Transverse colon (tissue), 4 donors: Measurements from ENCODE around the gene ADM.

Experiments used
- CTCF ChIP-seq, 5 experiments: fragments of 200-600 bp in 3 of 5; fragments of 450-650 bp in 2 of 5; sonication (generic) in 3 of 5; IDR thresholded peaks; 1 replicate in 2 of 5; 2 replicates in 3 of 5; pipeline ENCODE4 v1.5.1; 2016 to 2017; ENCODE audit warnings: antibody characterized with exemption in 5 of 5, inconsistent platforms in 3 of 5, mild to moderate bottlenecking in 2 of 5, moderate library complexity in 1 of 5
- EP300 ChIP-seq: sonication (generic); formaldehyde crosslinking; IDR thresholded peaks from one replicate; pipeline ENCODE4 v1.6.1; 2017; ENCODE audit warnings: antibody characterized with exemption, low read depth
- POLR2A ChIP-seq: fragments of 450-650 bp; IDR thresholded peaks from one replicate; pipeline ENCODE4 v1.6.1; 2016; ENCODE audit warnings: antibody characterized with exemption, mild to moderate bottlenecking, moderate library complexity
- POLR2AphosphoS5 ChIP-seq, 3 donors: sonication (generic); formaldehyde crosslinking; IDR thresholded peaks; one replicate each; pipeline ENCODE4 v1.6.1; 2016; ENCODE audit warnings: antibody characterized with exemption in 3 of 3

- TF ChIP-seq CTCF (IDR thresholded peaks at IDR 0.05), result no peak
- TF ChIP-seq POLR2A, result no peak
- TF ChIP-seq EP300, result no peak
- no peak for TF ChIP-seq POLR2AphosphoS5 (IDR thresholded peaks at IDR 0.05)
Observed at GRCh38 chr11:10351435-10351764, 46.5 kb downstream of the ADM start.
